GM23338 (cell line): ENCODE data around the gene THTPA.

ENCODE experiments used
- CREB1 ChIP-seq: fragments of 250-450 bp; sonication (Bioruptor Pico); IDR thresholded peaks from 2 replicates; pipeline ENCODE4 v1.5.0; 2020; ENCODE audit warnings: low read depth, mild to moderate bottlenecking, moderate library complexity
- ETS1 ChIP-seq: IDR thresholded peaks from 2 replicates; pipeline ENCODE4 v1.6.1; 2016; ENCODE audit warnings: antibody characterized with exemption
- EZH2 ChIP-seq: fragments of 200-600 bp; sonication (generic); IDR thresholded peaks from one replicate; pipeline ENCODE4 v1.8.0; 2017; ENCODE audit warnings: antibody characterized with exemption, mild to moderate bottlenecking, low read depth; ENCODE audit not compliant: unreplicated experiment
- POLR2AphosphoS5 ChIP-seq: IDR thresholded peaks from 2 replicates; pipeline ENCODE4 v1.6.1; 2016; ENCODE audit warnings: antibody characterized with exemption, low read depth
- REST ChIP-seq: IDR thresholded peaks from one replicate; pipeline ENCODE4 v1.6.1; 2018; ENCODE audit warnings: antibody characterized with exemption; ENCODE audit not compliant: unreplicated experiment
- ZNF114 ChIP-seq: fragments of 250-450 bp; sonication (Bioruptor Pico); IDR thresholded peaks from 2 replicates; pipeline ENCODE4 v1.5.0; 2020; ENCODE audit warnings: mild to moderate bottlenecking, moderate library complexity
- TF ChIP-seq, protein P1 (sequence below), 2 experiments: fragments of 200-600 bp in 1 of 2; sonication (generic) in 1 of 2; conservative IDR thresholded peaks; 2 replicates each; pipeline versions ENCODE4 v1.5.1 to v1.6.1; 2016 to 2017; ENCODE audit warnings: antibody characterized with exemption in 2 of 2, low read depth in 2 of 2, mild to moderate bottlenecking in 2 of 2, moderate library complexity in 1 of 2

- TF ChIP-seq, protein P1, sequence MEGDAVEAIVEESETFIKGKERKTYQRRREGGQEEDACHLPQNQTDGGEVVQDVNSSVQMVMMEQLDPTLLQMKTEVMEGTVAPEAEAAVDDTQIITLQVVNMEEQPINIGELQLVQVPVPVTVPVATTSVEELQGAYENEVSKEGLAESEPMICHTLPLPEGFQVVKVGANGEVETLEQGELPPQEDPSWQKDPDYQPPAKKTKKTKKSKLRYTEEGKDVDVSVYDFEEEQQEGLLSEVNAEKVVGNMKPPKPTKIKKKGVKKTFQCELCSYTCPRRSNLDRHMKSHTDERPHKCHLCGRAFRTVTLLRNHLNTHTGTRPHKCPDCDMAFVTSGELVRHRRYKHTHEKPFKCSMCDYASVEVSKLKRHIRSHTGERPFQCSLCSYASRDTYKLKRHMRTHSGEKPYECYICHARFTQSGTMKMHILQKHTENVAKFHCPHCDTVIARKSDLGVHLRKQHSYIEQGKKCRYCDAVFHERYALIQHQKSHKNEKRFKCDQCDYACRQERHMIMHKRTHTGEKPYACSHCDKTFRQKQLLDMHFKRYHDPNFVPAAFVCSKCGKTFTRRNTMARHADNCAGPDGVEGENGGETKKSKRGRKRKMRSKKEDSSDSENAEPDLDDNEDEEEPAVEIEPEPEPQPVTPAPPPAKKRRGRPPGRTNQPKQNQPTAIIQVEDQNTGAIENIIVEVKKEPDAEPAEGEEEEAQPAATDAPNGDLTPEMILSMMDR (conservative IDR thresholded peaks at IDR 0.05; ENCODE audit: low read depth in 2 of 2): no peak
- TF ChIP-seq EZH2 (no peak), ZNF114 (CRISPR knock-in tag) (no peak), REST (no peak), POLR2AphosphoS5 (no peak; the same call in 1 of the 2 replicates), CREB1 (CRISPR knock-in tag) (no peak), ETS1 (no peak)
Observed at GRCh38 chr14:23577004-23577681, 21.1 kb downstream of the THTPA start.
